Gastrocnemius medialis (tissue), 4 donors: ENCODE data around the gene MAPK4. TPM values are rescaled to one million over a fixed set of nuclear protein-coding genes. Genes with fewer than 3 reads are reported as not detected.

Source experiments
- ATAC-seq, 2 donors: fragments of 150-250 bp; one replicate each; pipeline ENCODE4 v1.9.1; 2016
- DNase-seq, 2 donors: peaks; one replicate each; pipeline ENCODE4 v3.0.0-alpha.2; 2019
- H3K27ac ChIP-seq, 4 donors: fragments of 200-600 bp; sonication (generic); 1 replicate in 1 of 4; 2 replicates in 3 of 4; pipeline ENCODE4 v1.5.1; 2016 to 2018; ENCODE audit warnings: mild to moderate bottlenecking in 2 of 4, moderate library complexity in 1 of 4
- H3K27me3 ChIP-seq, 3 donors: fragments of 200-600 bp; sonication (generic) in 2 of 3; 1 replicate in 1 of 3; 2 replicates in 2 of 3; pipeline versions ENCODE4 v1.5.1 to v1.6.0; 2016 to 2019; ENCODE audit warnings: mild to moderate bottlenecking in 1 of 3, moderate library complexity in 1 of 3
- H3K36me3 ChIP-seq, 2 donors: fragments of 200-600 bp; sonication (generic) in 1 of 2; one replicate each; pipeline ENCODE4 v1.5.1; 2017 to 2018
- H3K4me1 ChIP-seq, 2 donors: fragments of 200-600 bp; sonication (generic) in 1 of 2; one replicate each; pipeline ENCODE4 v1.5.1; 2016 to 2017; ENCODE audit warnings: mild to moderate bottlenecking in 2 of 2
- H3K4me3 ChIP-seq, 4 donors: fragments of 200-600 bp; sonication (generic) in 3 of 4; 1 replicate in 1 of 4; 2 replicates in 3 of 4; pipeline ENCODE4 v1.5.1; 2016 to 2019; ENCODE audit warnings: mild to moderate bottlenecking in 2 of 4
- H3K9me3 ChIP-seq, 3 donors: fragments of 200-600 bp; sonication (generic) in 2 of 3; 1 replicate in 1 of 3; 2 replicates in 2 of 3; pipeline ENCODE4 v1.5.1; 2016 to 2019
- POLR2A ChIP-seq, 2 donors: fragments of 450-650 bp; IDR thresholded peaks; one replicate each; pipeline ENCODE4 v1.6.1; 2017; ENCODE audit warnings: antibody characterized with exemption in 2 of 2, mild to moderate bottlenecking in 2 of 2, moderate library complexity in 2 of 2
- in situ Hi-C, 4 donors: fragments of 200-750 bp; cut with MboI; loops; one replicate each; pipeline versions ENCODE4 v1.15.0 to v1.8.0; 2017; ENCODE audit warnings: low sequenced_read_pairs in 4 of 4
- intact Hi-C: fragments of 100-400 bp; cut with DNase I; formaldehyde crosslinking; loops from one replicate; pipeline ENCODE4 v1.15.1; 2023; ENCODE audit warnings: low total_unique reads
- total RNA-seq, 4 donors: library from RNA; depleted of rRNA; stranded (reverse); fragments of >200 nt; gene quantifications; one replicate each; pipeline versions ENCODE4 v1.1.0 to v1.2.3, GENCODE V29; 2016
- TF ChIP-seq, protein P1 (sequence below), 5 experiments: fragments of 450-650 bp in 3 of 5; fragments of 200-600 bp in 2 of 5; sonication (generic) in 2 of 5; IDR thresholded peaks in 4 of 5; conservative IDR thresholded peaks in 1 of 5; 1 replicate in 4 of 5; 2 replicates in 1 of 5; pipeline ENCODE4 v1.5.1; 2016 to 2019; ENCODE audit warnings: antibody characterized with exemption in 5 of 5, mild to moderate bottlenecking in 3 of 5, moderate library complexity in 3 of 5

The MAPK4 gene
- total RNA-seq, 4 donors from 2014 or later = 0.68 to 2.4 (median 1.7) TPM

DNA sequence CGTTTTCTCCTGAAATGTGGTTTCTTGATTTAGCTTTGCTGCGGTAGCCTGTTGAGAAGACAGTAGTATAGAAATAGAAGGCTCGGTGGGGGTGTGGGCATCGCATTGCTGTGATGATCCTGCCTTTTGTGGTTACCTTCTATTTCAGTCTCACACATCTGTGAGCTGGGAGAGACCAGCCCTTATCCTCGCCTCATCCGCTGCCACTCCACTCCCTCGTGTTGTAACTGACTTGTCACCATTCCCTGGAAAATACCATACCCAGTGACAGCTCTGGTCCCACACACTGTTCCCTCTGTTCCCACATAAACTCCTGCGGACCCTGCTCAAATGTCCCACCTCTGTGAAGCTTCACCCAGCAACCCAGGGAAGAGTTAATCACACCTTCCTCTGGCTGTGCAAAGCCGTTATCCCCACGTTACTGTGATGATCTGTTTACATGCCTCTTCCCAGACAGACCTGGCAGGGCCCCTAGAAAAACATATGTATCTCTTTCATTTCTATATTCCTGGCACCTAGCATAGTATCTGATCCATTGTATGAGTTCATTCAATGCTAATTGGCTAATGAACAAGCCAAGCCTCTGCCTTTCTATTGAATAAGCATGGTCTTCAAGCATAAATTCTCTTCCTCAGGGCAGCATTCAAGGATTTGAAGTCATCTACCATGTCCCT lies 114.6 kb downstream of the MAPK4 start:
- Histone ChIP-seq H3K9me3 (no peaks in the 10 kb centered on the region), H3K4me1 (no peaks in the 10 kb centered on the region), H3K36me3 (no peaks in the 10 kb centered on the region), H3K27me3 (no peaks in the 10 kb centered on the region), H3K4me3 (no peak overlapping the region), H3K27ac (no peak overlapping the region)
- DNase-seq (no peak), ATAC-seq (no peak)
- in situ Hi-C loops = no loop called here
- TF ChIP-seq POLR2A (IDR thresholded peaks at IDR 0.05) = no peak
- TF ChIP-seq, protein P1, sequence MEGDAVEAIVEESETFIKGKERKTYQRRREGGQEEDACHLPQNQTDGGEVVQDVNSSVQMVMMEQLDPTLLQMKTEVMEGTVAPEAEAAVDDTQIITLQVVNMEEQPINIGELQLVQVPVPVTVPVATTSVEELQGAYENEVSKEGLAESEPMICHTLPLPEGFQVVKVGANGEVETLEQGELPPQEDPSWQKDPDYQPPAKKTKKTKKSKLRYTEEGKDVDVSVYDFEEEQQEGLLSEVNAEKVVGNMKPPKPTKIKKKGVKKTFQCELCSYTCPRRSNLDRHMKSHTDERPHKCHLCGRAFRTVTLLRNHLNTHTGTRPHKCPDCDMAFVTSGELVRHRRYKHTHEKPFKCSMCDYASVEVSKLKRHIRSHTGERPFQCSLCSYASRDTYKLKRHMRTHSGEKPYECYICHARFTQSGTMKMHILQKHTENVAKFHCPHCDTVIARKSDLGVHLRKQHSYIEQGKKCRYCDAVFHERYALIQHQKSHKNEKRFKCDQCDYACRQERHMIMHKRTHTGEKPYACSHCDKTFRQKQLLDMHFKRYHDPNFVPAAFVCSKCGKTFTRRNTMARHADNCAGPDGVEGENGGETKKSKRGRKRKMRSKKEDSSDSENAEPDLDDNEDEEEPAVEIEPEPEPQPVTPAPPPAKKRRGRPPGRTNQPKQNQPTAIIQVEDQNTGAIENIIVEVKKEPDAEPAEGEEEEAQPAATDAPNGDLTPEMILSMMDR (IDR thresholded peaks at IDR 0.05 in 4 of 5, conservative IDR thresholded peaks at IDR 0.05 in 1 of 5) = no peak
- intact Hi-C loops = no loop called here

DNA sequence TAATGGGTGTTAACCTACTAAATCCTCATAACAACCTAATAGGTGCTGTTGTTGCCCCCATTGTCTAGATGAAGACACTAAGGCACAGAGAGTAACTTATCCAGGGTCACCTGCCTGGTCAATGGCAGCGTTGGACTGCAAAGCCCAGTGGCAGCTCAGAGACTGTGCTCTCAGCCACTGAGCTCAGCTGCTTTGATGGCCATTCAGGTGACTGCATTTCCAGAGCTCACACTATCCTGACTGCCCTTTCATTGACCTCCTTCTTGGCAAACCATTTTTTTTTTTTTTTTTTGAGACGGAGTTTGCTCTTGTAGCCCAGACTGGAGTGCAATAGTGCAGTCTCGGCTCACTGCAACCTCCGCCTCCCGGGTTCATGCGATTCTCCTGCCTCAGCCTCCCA lies 115.2 kb downstream of the MAPK4 start:
- no peak overlapping the region for H3K27ac ChIP-seq
- intact Hi-C loops = no loop called here
- ATAC-seq = no peak

DNA sequence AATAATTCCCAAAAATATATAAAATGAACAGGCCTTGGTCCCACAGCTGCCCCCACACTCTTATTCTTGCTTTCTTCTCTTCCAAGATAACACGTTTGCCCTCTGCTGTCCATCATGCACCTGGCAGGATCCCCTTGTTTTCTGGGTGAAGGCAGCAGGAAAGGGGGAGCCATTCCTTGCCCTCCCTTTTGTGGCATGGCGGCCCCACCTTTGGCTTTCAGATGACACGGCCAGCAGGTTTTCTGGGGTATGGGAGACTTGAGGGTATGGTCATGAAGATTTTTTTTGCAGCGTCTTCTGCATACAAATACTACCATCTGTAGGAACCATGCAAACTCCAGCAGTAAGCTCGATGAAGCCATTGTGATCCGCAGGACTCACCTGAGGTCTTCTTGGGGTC lies 118.8 kb downstream of the MAPK4 start:
- TF ChIP-seq POLR2A (IDR thresholded peaks at IDR 0.05) = no peak
- TF ChIP-seq, protein P1 (IDR thresholded peaks at IDR 0.05 in 4 of 5, conservative IDR thresholded peaks at IDR 0.05 in 1 of 5) = no peak
- H3K27ac ChIP-seq = no peak overlapping the region
- no peak for ATAC-seq
- intact Hi-C loops = no loop called here
- no peaks in the 10 kb centered on the region for H3K36me3 ChIP-seq
- in situ Hi-C loops = no loop called here
- H3K4me1 ChIP-seq = no peaks in the 10 kb centered on the region
- H3K4me3 ChIP-seq = no peak overlapping the region
- no peaks in the 10 kb centered on the region for H3K27me3 ChIP-seq
- DNase-seq = no peak
- H3K9me3 ChIP-seq = no peaks in the 10 kb centered on the region

More for the DNA sequence above, 115.2 kb downstream of the MAPK4 start:
- H3K4me1 ChIP-seq = no peaks in the 10 kb centered on the region
- no peak for DNase-seq
- H3K9me3 ChIP-seq = no peaks in the 10 kb centered on the region
- H3K4me3 ChIP-seq = no peak overlapping the region
- TF ChIP-seq, protein P1 (IDR thresholded peaks at IDR 0.05 in 4 of 5, conservative IDR thresholded peaks at IDR 0.05 in 1 of 5) = no peak
- TF ChIP-seq POLR2A (IDR thresholded peaks at IDR 0.05) = no peak
- no peaks in the 10 kb centered on the region for H3K27me3 ChIP-seq
- in situ Hi-C loops = no loop called here
- H3K36me3 ChIP-seq = no peaks in the 10 kb centered on the region

DNA sequence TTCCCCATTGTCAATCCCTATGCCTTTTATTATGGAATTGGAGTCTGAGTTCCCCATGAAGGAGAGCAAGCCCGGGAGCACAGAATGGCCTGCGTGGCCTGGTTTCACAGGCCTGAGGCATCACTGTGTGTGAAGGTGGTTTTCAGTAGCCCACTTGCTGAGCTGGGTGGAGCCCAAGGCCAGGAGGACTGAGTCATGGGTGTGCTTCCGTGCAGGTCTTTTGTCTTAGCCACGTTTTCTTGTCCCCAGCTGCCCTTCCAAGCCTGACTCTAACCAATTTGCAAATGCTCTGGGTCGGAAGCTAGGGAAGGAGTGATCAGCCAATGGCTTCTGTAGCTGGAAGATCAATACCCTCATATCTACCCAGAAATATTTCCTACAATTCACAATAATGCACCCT lies 119.2 kb downstream of the MAPK4 start:
- Histone ChIP-seq H3K27ac (no peak overlapping the region), H3K9me3 (no peaks in the 10 kb centered on the region), H3K4me3 (no peak overlapping the region), H3K4me1 (no peaks in the 10 kb centered on the region), H3K36me3 (no peaks in the 10 kb centered on the region), H3K27me3 (no peaks in the 10 kb centered on the region)
- ATAC-seq (no peak), DNase-seq (no peak)
- intact Hi-C loops = no loop called here
- in situ Hi-C loops = no loop called here
- TF ChIP-seq, protein P1 (IDR thresholded peaks at IDR 0.05 in 4 of 5, conservative IDR thresholded peaks at IDR 0.05 in 1 of 5) = no peak
- no peak for TF ChIP-seq POLR2A (IDR thresholded peaks at IDR 0.05)

DNA sequence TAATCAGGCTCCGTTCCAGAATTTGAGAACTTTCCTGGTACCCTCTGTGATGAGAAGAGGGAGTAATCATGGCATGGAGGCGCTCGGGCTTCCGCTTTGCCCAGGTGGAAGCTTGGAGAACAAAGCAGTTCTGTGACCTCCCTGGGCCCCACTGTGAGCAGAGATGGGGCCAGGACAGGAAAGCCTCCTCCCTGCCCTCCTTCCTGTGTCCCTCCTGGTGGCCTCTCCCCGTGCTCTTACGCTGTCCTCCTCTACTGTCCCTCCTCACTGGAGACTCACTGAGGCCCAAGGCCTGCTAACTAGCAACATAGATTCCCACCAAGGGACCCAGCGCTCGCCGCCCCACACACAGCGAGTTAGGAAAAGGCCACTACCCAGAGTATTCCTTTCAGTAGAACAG lies 119.8 kb downstream of the MAPK4 start:
- no peak for ATAC-seq
- TF ChIP-seq, protein P1 (IDR thresholded peaks at IDR 0.05 in 4 of 5, conservative IDR thresholded peaks at IDR 0.05 in 1 of 5) = no peak
- no peak for TF ChIP-seq POLR2A (IDR thresholded peaks at IDR 0.05)
- in situ Hi-C loops = no loop called here

More for the DNA sequence above, 119.8 kb downstream of the MAPK4 start:
- Histone ChIP-seq H3K4me1 (no peaks in the 10 kb centered on the region), H3K27me3 (no peaks in the 10 kb centered on the region), H3K4me3 (no peak overlapping the region), H3K9me3 (no peaks in the 10 kb centered on the region), H3K36me3 (no peaks in the 10 kb centered on the region), H3K27ac (no peak overlapping the region)
- intact Hi-C loops = no loop called here
- DNase-seq = no peak
